Eye (tissue), 1 donor: ENCODE data around the gene NOL6.

Experiments used
- DNase-seq: peaks from one replicate; pipeline ENCODE4 v3.0.0-alpha.2; 2015

NOL6 gene

GRCh38 chr9:33450621-33451146, 23.0 kb downstream of the NOL6 start:
- DNase-seq, result no peak

DNA sequence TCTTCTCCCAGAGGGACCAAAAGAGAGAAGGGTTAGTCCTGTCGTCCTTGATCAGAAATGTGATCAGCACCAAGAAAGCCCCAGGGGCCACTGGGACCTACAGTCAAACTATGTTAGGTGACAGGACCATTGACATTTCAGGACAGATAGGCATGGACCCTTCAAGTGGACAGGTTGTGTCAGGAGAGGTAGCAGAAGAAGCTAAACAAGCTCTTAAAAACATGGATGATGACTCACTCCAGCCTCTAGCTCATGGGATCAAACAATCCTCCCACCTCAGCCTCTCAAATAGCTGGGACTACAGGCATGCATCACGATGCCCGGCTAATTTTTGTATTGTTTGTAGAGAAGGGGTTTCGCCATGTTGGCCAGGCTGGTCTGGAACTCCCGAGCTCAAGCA, 24.0 kb downstream of the NOL6 start:
- DNase-seq, result no peak

GRCh38 chr9:33447799-33448553, 25.7 kb downstream of the NOL6 start:
- no peak for DNase-seq

- DNase-seq, result peak; percentile 84
These were observed 26.6 kb downstream of the NOL6 start, which contains the start of gene AQP3 for GRCh38 chr9:33446946-33447798. TSS of gene AQP3 (minus strand) at chr9:33447593. CDS start at chr9:33447530, 63 bp downstream.

GRCh38 chr9:33446240-33446945, 27.3 kb downstream of the NOL6 start:
- peak; percentile 21 for DNase-seq

DNA sequence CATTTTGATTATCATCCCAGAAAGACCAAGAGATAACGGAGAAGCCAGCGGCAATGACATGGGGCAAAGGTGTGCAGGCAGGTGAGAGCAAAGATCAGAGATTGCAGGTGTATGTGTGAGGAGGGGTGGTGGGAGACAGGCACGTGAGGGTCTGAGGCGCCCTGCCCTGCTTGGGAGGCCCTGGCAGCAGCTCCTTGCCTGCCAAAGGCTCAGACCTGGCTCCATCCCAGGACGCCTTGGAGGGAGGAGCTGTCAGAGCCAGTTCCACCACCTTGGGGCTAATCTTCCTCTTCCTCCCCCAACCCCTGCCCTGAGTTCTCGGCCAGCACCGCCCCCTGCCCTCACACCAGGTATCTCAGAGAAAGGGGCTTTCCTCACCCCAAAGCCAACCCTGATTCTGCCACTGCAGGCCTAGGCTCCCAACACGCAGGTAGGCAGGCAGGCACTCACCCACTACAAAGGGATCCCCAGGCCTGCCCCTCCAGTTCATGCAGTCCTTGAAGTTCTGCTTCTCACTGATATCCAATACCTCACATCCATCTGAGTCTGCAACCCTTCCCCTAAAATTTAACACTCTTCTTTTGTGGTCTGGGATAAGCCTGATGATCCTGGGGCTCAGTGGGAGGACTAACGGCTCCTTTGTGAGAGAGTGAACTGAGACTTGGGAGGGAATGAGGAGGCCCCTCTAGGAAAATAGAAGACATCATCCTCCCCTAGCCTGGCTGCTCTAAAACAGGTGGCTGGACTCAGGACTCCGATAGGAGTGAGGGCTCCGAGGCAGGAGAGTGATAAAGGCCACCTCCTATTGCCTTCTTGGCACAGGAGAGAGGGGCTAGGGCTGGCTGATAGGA, 28.1 kb downstream of the NOL6 start:
- peak; percentile 45 for DNase-seq

DNA sequence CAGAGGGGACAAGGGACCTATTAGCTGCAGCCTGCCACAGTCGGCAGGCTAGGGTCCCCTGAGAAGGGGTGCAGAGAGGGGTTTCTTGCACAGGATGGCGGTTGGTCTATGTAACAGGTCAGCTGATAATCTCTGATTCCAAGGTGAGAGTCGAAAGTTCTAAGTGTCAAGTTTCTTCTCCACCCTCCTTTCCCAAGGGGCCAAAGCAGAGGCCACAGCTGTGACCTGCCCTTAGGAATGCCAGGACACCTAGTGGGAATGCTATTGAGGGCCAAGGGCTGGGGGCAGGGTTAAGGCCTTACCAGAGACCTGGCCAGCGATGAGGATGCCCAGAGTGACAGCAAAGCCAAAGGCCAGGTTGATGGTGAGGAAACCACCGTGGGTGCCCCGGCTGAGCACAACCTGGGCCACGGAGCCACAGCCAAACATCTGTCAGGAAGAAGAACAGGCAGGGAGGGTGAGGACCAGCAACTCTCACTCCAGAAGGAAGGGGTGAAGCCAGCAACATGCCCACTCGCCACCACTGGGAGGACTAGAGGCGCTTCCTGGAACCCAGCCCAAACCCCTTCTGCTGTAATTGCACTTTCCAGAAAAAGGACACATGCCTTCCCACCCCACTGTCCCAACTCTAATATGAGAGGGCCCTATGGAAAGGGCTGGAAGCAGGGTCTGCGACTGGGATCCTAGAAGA, 30.1 kb downstream of the NOL6 start:
- DNase-seq, result no peak

GRCh38 chr9:33443047-33443446, 30.7 kb downstream of the NOL6 start:
- DNase-seq, result no peak

DNA sequence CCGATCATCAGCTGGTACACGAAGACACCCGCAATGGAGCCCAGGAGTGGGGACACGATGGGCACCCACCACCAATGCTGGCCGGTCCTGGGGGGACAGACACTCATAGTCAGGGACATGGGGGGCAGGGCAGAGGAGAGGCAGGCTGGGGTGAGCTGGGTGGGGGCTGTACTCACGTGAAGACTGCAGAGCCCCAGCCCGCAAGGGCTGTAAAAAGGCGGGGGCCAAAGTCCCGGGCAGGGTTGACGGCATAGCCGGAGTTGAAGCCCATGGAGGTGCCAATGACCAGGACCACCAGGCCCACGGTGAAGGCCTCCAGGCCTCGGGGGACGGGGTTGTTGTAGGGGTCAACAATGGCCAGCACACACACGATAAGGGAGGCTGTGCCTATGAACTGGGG, 31.6 kb downstream of the NOL6 start:
- DNase-seq, result no peak

- no peak for DNase-seq
These were observed 33.1 kb downstream of the NOL6 start for GRCh38 chr9:33440609-33441008.

DNA sequence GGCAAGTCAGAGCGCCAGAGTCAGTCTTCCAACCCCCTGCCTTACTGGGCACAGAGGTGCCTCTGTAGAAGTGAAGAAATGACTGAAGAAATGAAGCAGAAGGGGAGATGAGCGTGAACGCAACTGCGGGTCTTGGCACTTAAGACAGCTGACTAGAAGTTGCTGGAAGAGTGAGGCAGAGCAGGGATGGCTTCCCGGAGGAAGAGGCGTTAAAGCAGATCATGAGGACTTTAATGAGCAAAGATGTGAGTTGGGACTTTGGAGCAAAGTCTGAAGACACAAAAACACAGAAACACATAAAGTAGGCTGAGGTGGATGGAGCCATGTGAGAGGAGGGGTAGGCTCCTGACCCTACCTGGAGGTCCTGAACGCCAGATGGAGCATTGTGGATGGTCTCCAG, 33.5 kb downstream of the NOL6 start:
- DNase-seq, result no peak

GRCh38 chr9:33439731-33440130, 34.0 kb downstream of the NOL6 start:
- no peak for DNase-seq

DNA sequence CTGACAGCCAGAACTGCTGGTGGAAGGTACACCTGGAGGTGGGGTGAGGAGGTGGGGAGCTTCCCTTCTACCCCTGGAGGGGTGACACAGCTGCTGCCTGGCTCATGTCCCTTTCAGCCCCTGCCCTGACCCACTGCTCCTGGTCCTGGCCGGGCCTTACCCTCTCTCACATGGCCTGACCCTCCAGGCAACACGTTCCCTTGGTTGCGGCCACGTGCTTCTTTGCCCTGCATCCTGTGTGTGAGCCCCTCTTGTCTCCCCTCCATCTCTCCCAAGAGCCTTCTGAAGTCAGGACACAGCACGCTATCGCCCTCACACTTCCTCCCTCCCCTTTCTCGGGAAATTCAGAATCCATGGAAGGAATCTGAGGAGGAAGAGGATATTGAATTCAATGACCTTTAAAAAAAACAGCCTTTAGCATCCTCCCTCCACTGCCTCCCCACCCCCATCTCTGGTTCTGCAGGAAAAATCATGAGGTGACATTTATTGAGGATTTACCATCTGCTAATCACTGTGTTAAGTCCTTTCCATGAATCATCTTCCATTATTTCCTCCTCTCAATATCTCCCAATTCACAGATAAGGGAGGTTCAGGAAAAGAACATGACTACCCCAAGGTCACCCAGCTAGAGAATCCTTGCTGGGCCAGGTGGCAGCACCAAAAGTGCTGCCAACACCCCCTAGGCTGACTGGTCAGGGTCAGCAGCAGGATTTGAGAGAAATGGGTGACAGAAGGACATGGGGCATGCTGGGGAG, 34.6 kb downstream of the NOL6 start:
- DNase-seq, result no peak

GRCh38 chr9:33437898-33438297, 35.8 kb downstream of the NOL6 start:
- no peak for DNase-seq

DNA sequence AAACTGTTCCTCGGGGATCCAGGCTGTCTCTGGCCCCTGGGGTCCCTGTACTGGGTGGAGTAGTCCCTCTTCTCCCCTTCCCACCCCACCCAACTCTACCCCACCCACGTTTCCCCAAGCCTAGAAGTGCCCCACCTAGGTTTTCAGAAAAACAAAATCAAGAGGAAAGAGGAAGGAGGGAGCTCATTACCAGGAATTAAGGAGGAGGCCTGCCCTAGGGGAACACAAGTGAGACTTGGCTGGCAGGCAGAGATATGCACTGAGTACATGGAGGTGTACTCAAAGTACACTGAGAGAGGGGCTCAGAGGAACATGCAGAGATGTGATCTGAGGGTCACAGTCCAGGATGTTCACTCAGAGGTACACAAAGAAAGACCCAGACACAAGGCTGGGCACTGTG, 36.5 kb downstream of the NOL6 start:
- DNase-seq, result no peak

DNA sequence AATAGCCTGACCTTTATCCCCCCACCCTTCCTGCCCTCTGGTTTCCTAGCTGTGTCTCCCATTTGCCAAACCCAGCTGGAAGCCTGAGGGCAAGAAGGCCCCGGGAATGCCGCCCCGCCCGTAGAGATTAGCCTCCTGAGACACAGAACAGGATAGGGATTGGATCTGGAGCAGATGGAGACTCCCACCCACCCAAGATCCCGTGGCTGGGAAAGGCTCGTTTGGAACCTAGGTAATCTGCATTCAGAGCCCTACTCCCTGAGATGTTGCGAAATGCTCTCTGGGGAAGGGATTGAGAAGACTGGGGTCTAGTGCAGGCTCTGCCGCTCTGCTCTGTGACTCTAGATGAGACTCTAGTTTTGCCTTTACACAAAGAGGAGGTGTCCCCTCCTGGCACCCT, 37.3 kb downstream of the NOL6 start:
- DNase-seq, result no peak

DNA sequence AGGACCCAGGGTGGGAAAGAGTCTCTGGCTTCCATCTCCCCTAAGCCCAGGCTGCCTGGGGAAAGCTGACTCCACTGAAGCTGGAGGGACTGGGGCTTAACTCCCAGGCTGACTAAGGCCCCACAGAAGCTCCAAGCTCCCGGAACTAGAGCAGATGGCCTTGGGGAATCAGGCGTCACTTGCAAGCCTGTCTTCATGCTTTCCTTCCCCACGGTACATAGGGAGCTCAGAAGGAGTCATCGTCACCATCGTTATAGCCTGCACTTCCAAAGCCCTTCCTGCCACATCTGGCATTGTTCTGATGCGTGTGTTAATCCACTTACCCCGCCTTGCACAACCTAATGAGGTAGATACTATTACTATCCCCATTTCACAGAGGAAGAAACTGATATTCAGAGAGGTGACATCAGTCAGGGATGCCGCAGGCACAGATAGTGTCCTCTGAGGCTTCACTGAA, 37.9 kb downstream of the NOL6 start:
- no peak for DNase-seq

GRCh38 chr9:33434317-33435105, 39.2 kb downstream of the NOL6 start:
- no peak for DNase-seq

DNA sequence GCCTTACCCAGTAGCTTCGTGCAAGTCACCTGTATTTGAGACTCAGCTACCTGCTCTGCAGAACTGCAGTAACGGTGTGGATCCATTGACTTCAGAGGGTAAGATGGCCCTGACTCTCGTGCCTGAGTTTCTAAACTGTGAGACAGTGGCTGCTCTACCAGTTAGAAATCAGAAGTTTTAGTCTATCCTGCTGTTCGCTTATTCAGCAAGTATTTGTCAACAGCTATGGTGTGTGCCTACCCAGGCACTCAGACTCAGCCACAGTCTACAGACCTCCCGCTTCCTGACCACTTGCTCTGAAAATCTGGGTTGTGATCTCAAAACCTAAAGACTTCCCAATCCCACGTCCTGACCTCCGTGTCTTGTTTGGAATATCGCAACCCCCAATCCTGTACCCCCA, 39.9 kb downstream of the NOL6 start:
- DNase-seq, result no peak

DNA sequence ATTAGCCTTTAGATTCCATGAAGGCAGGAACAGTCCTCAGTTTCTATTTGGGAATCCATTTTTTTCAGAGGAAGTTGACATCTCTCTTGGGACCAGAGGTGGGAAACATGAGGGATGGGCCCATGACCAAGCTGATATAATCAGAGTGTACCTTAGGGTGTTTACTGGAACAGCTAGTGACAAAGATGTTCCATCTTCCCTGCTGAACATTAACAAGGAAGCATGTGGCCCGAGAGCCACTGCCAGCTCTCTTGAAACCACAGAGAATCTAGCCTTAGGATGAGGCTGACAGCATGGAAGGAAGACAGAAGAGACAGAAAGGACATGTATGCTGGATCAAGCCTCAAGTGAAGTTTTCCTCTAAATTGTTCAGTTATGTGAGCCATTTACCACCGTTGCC, 42.3 kb downstream of the NOL6 start:
- DNase-seq, result no peak
